Keratinocyte (primary cell): ENCODE measurements around the gene PTPN12.

ENCODE experiments used
- EZH2 ChIP-seq: IDR thresholded peaks from one replicate; pipeline ENCODE4 v1.6.1; 2012; ENCODE audit warnings: inconsistent platforms, mild to moderate bottlenecking, low read length, moderate library complexity
- TF ChIP-seq, protein P1 (sequence below), 3 experiments: IDR thresholded peaks in 1 of 3; conservative IDR thresholded peaks in 1 of 3; optimal IDR thresholded peaks in 1 of 3; 2 replicates in 2 of 3; 3 replicates in 1 of 3; pipeline versions ENCODE3 to v1.5.1; 2011; ENCODE audit warnings: low read length in 3 of 3, mild to moderate bottlenecking in 3 of 3, moderate library complexity in 2 of 3, control low read depth in 1 of 3, inconsistent platforms in 1 of 3; ENCODE audit not compliant: insufficient read depth in 2 of 3; ENCODE audit errors: extremely low read depth in 1 of 3

DNA sequence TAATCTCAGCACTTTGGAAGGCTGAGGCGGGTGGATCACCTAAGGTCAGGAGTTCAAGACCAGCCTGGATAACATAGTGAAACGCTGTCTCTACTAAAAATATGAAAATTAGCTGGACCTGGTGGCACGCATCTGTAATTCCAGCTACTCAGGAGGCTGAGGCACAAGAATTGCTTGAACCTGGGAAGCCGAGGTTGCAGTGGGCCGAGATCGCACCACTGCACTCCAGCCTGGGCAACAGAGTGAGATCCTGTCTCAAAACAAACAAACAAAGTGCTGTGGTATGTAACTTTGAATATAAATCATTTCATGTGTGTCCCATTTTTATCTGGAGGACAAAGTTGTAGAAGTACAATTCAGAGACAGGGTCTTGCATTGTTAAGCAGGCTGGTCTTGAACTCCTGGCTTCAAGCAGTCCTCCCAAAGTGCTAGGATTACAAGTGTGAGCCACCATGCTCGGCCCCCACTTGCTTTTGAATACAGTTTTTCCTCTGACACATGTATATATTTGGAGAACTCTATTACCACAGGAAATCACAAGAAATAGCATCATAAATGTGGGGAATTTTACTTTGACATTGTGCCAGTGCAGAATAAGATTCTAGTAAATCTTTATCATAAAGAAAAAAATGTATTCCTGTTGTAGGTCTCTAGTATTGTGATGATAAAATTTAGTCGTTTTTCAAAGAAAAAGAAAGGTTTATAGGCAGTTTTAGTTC, 32.6 kb downstream of the PTPN12 start:
- TF ChIP-seq, protein P1, sequence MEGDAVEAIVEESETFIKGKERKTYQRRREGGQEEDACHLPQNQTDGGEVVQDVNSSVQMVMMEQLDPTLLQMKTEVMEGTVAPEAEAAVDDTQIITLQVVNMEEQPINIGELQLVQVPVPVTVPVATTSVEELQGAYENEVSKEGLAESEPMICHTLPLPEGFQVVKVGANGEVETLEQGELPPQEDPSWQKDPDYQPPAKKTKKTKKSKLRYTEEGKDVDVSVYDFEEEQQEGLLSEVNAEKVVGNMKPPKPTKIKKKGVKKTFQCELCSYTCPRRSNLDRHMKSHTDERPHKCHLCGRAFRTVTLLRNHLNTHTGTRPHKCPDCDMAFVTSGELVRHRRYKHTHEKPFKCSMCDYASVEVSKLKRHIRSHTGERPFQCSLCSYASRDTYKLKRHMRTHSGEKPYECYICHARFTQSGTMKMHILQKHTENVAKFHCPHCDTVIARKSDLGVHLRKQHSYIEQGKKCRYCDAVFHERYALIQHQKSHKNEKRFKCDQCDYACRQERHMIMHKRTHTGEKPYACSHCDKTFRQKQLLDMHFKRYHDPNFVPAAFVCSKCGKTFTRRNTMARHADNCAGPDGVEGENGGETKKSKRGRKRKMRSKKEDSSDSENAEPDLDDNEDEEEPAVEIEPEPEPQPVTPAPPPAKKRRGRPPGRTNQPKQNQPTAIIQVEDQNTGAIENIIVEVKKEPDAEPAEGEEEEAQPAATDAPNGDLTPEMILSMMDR (optimal IDR thresholded peaks at IDR 0.05 in 1 of 3, IDR thresholded peaks at IDR 0.05 in 1 of 3, conservative IDR thresholded peaks at IDR 0.05 in 1 of 3; ENCODE audit: extremely low read depth in 1 of 3, insufficient read depth in 2 of 3, low read length in 3 of 3) = no peak
- no peak for TF ChIP-seq EZH2
